ENCODE results near the gene GTF2E1. TPM values are rescaled to one million over a fixed set of nuclear protein-coding genes. Genes with fewer than 3 reads are reported as not detected.

Gene GTF2E1
- total RNA-seq (15.7 and 16.2 TPM in 2 replicates), polyA plus RNA-seq (10.7 and 11.5 TPM in 2 replicates), polyA minus RNA-seq (ENCODE audit: low replicate concordance) (0.79 and 2.7 TPM in 2 replicates)
- polyA plus RNA-seq (2012), result 5.4 and 6.1 TPM in 2 replicates

DNA sequence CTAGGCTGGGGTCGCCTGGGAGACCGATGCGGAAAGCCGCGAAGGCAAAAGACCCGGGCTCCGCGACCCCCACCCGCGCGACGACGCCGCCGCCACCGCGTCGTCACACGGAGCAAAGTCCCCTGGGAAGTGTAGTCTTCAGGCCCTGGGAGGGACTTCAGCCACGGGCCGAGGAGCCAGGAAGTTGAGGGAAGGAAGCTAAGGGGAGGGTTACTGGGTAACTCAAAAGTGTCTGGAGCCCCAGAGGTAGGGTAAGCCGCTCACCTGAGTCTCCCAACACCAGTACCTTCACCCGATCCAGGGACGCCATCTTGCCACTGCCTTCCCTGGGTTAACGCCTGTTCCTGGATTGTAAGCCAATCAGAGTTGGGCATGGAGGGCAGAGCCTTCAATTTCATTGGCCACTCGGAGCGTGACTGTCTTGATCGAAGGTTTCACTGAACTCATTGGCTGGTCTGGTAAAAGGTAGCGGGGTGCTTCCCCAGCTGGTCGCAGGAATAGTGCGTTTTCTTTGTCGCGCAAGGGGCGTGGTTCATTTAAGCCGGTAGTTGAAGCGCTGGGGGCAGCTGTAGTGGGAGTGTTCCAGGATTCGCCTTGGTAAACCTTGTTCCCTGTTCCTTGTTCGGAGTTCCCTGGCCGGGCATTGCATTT is at the start of gene GTF2E1, which contains the start of gene RABL3:
TSS of gene GTF2E1 (plus strand) at position 547 of the 651 bp plus-strand sequence. CDS start 7,809 bp downstream, outside the sequence.
TSS of gene RABL3 (minus strand) at position 319 of the 651 bp plus-strand sequence. CDS start at position 310, 9 bp downstream.
- no peaks in the 10 kb centered on the region for H3K27me3 ChIP-seq (ENCODE audit: control insufficient read depth, insufficient read depth, low read length)
- peaks cover 2% of the 10 kb centered on the region for H3K36me3 ChIP-seq (ENCODE audit: control insufficient read depth, insufficient read depth, low read length)
- H3K9ac ChIP-seq (ENCODE audit: insufficient read depth, low read length), result peak within 1 kb of the TSS; percentile 84
- peak within 1 kb of the TSS; percentile 86 for H3K27ac ChIP-seq (ENCODE audit: insufficient read depth, low read length)
- no peaks in the 10 kb centered on the region for H4K20me1 ChIP-seq (ENCODE audit: control insufficient read depth, extremely low read depth, insufficient read depth, low read length)
- peaks cover 37% of the 10 kb centered on the region for H3K79me2 ChIP-seq (ENCODE audit: control insufficient read depth, insufficient read depth, low read length)
- H3K4me2 ChIP-seq (ENCODE audit: extremely low read depth, insufficient read depth, low read length), result peak within 1 kb of the TSS; percentile 100
- H3K9me3 ChIP-seq (ENCODE audit: control insufficient read depth, insufficient read depth, low read depth, low read length), result no peaks in the 10 kb centered on the region
- H3K4me1 ChIP-seq (ENCODE audit: control insufficient read depth, extremely low read depth, insufficient read depth, low read length), result peaks cover 6% of the 10 kb centered on the region
- peak within 1 kb of the TSS; percentile 80 to 99 (median 94) for H3K4me3 ChIP-seq (replicated peaks in 1 of 4; ENCODE audit: control extremely low read depth in 1 of 4, insufficient read depth in 1 of 4, low read depth in 3 of 4, low read length in 4 of 4)
- TF ChIP-seq, protein P1, sequence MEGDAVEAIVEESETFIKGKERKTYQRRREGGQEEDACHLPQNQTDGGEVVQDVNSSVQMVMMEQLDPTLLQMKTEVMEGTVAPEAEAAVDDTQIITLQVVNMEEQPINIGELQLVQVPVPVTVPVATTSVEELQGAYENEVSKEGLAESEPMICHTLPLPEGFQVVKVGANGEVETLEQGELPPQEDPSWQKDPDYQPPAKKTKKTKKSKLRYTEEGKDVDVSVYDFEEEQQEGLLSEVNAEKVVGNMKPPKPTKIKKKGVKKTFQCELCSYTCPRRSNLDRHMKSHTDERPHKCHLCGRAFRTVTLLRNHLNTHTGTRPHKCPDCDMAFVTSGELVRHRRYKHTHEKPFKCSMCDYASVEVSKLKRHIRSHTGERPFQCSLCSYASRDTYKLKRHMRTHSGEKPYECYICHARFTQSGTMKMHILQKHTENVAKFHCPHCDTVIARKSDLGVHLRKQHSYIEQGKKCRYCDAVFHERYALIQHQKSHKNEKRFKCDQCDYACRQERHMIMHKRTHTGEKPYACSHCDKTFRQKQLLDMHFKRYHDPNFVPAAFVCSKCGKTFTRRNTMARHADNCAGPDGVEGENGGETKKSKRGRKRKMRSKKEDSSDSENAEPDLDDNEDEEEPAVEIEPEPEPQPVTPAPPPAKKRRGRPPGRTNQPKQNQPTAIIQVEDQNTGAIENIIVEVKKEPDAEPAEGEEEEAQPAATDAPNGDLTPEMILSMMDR (conservative IDR thresholded peaks at IDR 0.05 in 1 of 2, IDR thresholded peaks at IDR 0.05 in 1 of 2; ENCODE audit: low read depth in 1 of 2, low read length in 2 of 2), result no peak
- no peak for TF ChIP-seq EZH2 (IDR thresholded peaks at IDR 0.05; ENCODE audit: low read length, missing control alignments)
- DNase-seq (ENCODE audit: low read depth in 2 of 2), result peak; percentile 100
- H2AFZ ChIP-seq (ENCODE audit: low read length), result peak within 1 kb of the TSS; percentile 96

- Histone ChIP-seq H3K4me3 (replicated peaks in 1 of 4; ENCODE audit: control extremely low read depth in 1 of 4, insufficient read depth in 1 of 4, low read depth in 3 of 4, low read length in 4 of 4) (no peak overlapping the region), H2AFZ (ENCODE audit: low read length) (no peak overlapping the region), H3K79me2 (ENCODE audit: control insufficient read depth, insufficient read depth, low read length) (no peaks in the 10 kb centered on the region), H3K27me3 (ENCODE audit: control insufficient read depth, insufficient read depth, low read length) (no peaks in the 10 kb centered on the region), H4K20me1 (ENCODE audit: control insufficient read depth, extremely low read depth, insufficient read depth, low read length) (no peaks in the 10 kb centered on the region), H3K4me2 (ENCODE audit: extremely low read depth, insufficient read depth, low read length) (no peak overlapping the region), H3K36me3 (ENCODE audit: control insufficient read depth, insufficient read depth, low read length) (no peaks in the 10 kb centered on the region), H3K27ac (ENCODE audit: insufficient read depth, low read length) (no peak overlapping the region), H3K9ac (ENCODE audit: insufficient read depth, low read length) (no peak overlapping the region), H3K4me1 (ENCODE audit: control insufficient read depth, extremely low read depth, insufficient read depth, low read length) (peaks cover 3% of the 10 kb centered on the region), H3K9me3 (ENCODE audit: control insufficient read depth, insufficient read depth, low read depth, low read length) (no peaks in the 10 kb centered on the region)
- TF ChIP-seq, protein P1 (conservative IDR thresholded peaks at IDR 0.05 in 1 of 2, IDR thresholded peaks at IDR 0.05 in 1 of 2; ENCODE audit: low read depth in 1 of 2, low read length in 2 of 2), result no peak
- TF ChIP-seq EZH2 (IDR thresholded peaks at IDR 0.05; ENCODE audit: low read length, missing control alignments), result no peak
- peak; percentile 48 to 57 for DNase-seq (ENCODE audit: low read depth in 2 of 2)
Observed at GRCh38 chr3:120693439-120694171, 48.9 kb upstream of the GTF2E1 start.

DNA sequence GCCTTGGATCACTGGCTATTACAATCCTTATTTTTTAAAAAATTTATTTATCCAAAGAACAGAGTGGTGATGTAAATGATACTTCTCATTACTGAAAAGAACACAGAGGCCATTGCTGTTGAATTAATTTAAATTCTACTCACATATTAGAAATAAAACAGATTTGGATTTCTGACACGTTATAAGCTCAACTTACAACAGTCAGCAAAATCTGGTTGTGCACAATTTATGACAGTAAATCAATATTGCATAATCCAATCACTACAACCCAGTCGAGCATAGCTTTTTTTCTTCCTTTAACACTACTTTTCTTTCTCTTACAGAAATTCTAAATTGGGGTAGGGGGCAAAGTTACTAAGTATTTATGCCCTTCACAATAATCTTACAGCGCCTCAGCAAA is 43.2 kb upstream of the GTF2E1 start:
- H3K9ac ChIP-seq (ENCODE audit: insufficient read depth, low read length), result no peak overlapping the region
- H3K27me3 ChIP-seq (ENCODE audit: control insufficient read depth, insufficient read depth, low read length), result no peaks in the 10 kb centered on the region
- no peaks in the 10 kb centered on the region for H4K20me1 ChIP-seq (ENCODE audit: control insufficient read depth, extremely low read depth, insufficient read depth, low read length)
- no peaks in the 10 kb centered on the region for H3K79me2 ChIP-seq (ENCODE audit: control insufficient read depth, insufficient read depth, low read length)
- H3K4me1 ChIP-seq (ENCODE audit: control insufficient read depth, extremely low read depth, insufficient read depth, low read length), result no peaks in the 10 kb centered on the region
- no peak for DNase-seq (ENCODE audit: low read depth in 2 of 2)
- no peak overlapping the region for H2AFZ ChIP-seq (ENCODE audit: low read length)
- no peaks in the 10 kb centered on the region for H3K9me3 ChIP-seq (ENCODE audit: control insufficient read depth, insufficient read depth, low read depth, low read length)
- TF ChIP-seq, protein P1 (conservative IDR thresholded peaks at IDR 0.05 in 1 of 2, IDR thresholded peaks at IDR 0.05 in 1 of 2; ENCODE audit: low read depth in 1 of 2, low read length in 2 of 2), result no peak
- no peak for TF ChIP-seq EZH2 (IDR thresholded peaks at IDR 0.05; ENCODE audit: low read length, missing control alignments)
- no peak overlapping the region for H3K4me3 ChIP-seq (replicated peaks in 1 of 4; ENCODE audit: control extremely low read depth in 1 of 4, insufficient read depth in 1 of 4, low read depth in 3 of 4, low read length in 4 of 4)
- no peak overlapping the region for H3K27ac ChIP-seq (ENCODE audit: insufficient read depth, low read length)
- no peaks in the 10 kb centered on the region for H3K36me3 ChIP-seq (ENCODE audit: control insufficient read depth, insufficient read depth, low read length)
- no peak overlapping the region for H3K4me2 ChIP-seq (ENCODE audit: extremely low read depth, insufficient read depth, low read length)

All from fibroblast of lung (primary cell).